Measurements from ENCODE around the gene NUDT10.
A peak's percentile ranks its signal among the peaks of the same experiment; 100 is the strongest.
"Not testable (repeated sequence)": the region's sequence is repeated elsewhere in the genome, so short reads cannot be mapped to it uniquely, and the experiment has no call there.

Gene NUDT10

GRCh38 chrX:51332188-51332942 is at the start of gene NUDT10:
Gene NUDT10 (plus strand): TSS chrX:51332822. CDS start chrX:51332966, 144 bp downstream.
- DNase-seq (ENCODE audit: low spot score): peak; percentile 30

- DNase-seq (ENCODE audit: low spot score): no peak
Observed at GRCh38 chrX:51292421-51292820, 40.2 kb upstream of the NUDT10 start.

GRCh38 chrX:51296138-51296537 is 36.5 kb upstream of the NUDT10 start:
- DNase-seq (ENCODE audit: low spot score): no peak

GRCh38 chrX:51316271-51316670 is 16.4 kb upstream of the NUDT10 start:
- no peak for DNase-seq (ENCODE audit: low spot score)

- DNase-seq (ENCODE audit: low spot score): not testable (repeated sequence)
Observed at GRCh38 chrX:51332943-51333785, 542 bp downstream of the NUDT10 start.

GRCh38 chrX:51334276-51334675 is 1.7 kb downstream of the NUDT10 start:
- no peak for DNase-seq (ENCODE audit: low spot score)

- DNase-seq (ENCODE audit: low spot score): peak; percentile 37
Observed at GRCh38 chrX:51336584-51336983, 4.0 kb downstream of the NUDT10 start.

- DNase-seq (ENCODE audit: low spot score): no peak
Observed at GRCh38 chrX:51361251-51361650, 28.6 kb downstream of the NUDT10 start.

GRCh38 chrX:51376672-51377071 is 44.0 kb downstream of the NUDT10 start:
- DNase-seq (ENCODE audit: low spot score): no peak

Measured in AG20443 (cell line).